OCI-LY7 (cell line): ENCODE data around the gene GRK4.

Experiments
- EZH2phosphoT487 ChIP-seq: fragments of 200-600 bp; sonication (generic); IDR thresholded peaks from 2 replicates; pipeline ENCODE4 v1.6.1; 2018; ENCODE audit warnings: low read depth, borderline replicate concordance, mild to moderate bottlenecking, mixed run types, antibody characterized with exemption, low read length, moderate library complexity, mixed read lengths
- TF ChIP-seq, protein P1 (sequence below): fragments of 200-600 bp; sonication (generic); conservative IDR thresholded peaks from 2 replicates; pipeline ENCODE4 v1.5.1; 2014; ENCODE audit warnings: mild to moderate bottlenecking, antibody characterized with exemption, low read length, moderate library complexity, mixed read lengths

- TF ChIP-seq, protein P1, sequence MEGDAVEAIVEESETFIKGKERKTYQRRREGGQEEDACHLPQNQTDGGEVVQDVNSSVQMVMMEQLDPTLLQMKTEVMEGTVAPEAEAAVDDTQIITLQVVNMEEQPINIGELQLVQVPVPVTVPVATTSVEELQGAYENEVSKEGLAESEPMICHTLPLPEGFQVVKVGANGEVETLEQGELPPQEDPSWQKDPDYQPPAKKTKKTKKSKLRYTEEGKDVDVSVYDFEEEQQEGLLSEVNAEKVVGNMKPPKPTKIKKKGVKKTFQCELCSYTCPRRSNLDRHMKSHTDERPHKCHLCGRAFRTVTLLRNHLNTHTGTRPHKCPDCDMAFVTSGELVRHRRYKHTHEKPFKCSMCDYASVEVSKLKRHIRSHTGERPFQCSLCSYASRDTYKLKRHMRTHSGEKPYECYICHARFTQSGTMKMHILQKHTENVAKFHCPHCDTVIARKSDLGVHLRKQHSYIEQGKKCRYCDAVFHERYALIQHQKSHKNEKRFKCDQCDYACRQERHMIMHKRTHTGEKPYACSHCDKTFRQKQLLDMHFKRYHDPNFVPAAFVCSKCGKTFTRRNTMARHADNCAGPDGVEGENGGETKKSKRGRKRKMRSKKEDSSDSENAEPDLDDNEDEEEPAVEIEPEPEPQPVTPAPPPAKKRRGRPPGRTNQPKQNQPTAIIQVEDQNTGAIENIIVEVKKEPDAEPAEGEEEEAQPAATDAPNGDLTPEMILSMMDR: no peak
- no peak for TF ChIP-seq EZH2phosphoT487
Measured at GRCh38 chr4:3062471-3062870, 99.1 kb downstream of the GRK4 start.
